Esophagus squamous epithelium (tissue), 4 donors: ENCODE data around the gene PDPK1.
"Not testable (repeated sequence)": the region's sequence is repeated elsewhere in the genome, so short reads cannot be mapped to it uniquely, and the experiment has no call there.

ENCODE experiments used
- CTCF ChIP-seq, 6 experiments: fragments of 450-650 bp in 4 of 6; fragments of 200-600 bp in 2 of 6; sonication (generic) in 2 of 6; IDR thresholded peaks; one replicate each; pipeline ENCODE4 v1.5.1; 2016 to 2019; ENCODE audit warnings: antibody characterized with exemption in 6 of 6, mild to moderate bottlenecking in 4 of 6, moderate library complexity in 4 of 6
- POLR2A ChIP-seq, 4 donors: fragments of 450-650 bp; IDR thresholded peaks; one replicate each; pipeline ENCODE4 v1.6.1; 2017; ENCODE audit warnings: antibody characterized with exemption in 4 of 4, mild to moderate bottlenecking in 4 of 4, moderate library complexity in 3 of 4

GRCh38 chr16:2539845-2540458 is 2.1 kb downstream of the PDPK1 start:
- peak in 1 of 6 experiments; percentile 20 for TF ChIP-seq CTCF (IDR thresholded peaks at IDR 0.05)
- not testable (repeated sequence) for TF ChIP-seq POLR2A (IDR thresholded peaks at IDR 0.05)
